HL-60 (cell line): ENCODE measurements around the gene NRF1.

Experiments used
- GABPA ChIP-seq: IDR thresholded peaks from 2 replicates; pipeline ENCODE4 v1.6.1; 2012; ENCODE audit warnings: low read depth
- POLR2AphosphoS5 ChIP-seq: IDR thresholded peaks from 2 replicates; pipeline ENCODE4 v1.6.1; 2012; ENCODE audit warnings: low read depth
- REST ChIP-seq: IDR thresholded peaks from 2 replicates; pipeline ENCODE4 v1.6.1; 2012; ENCODE audit warnings: low read depth; ENCODE audit not compliant: insufficient replicate concordance
- SPI1 ChIP-seq: IDR thresholded peaks from 2 replicates; pipeline ENCODE4 v1.6.1; 2012; ENCODE audit warnings: low read depth, mild to moderate bottlenecking, borderline replicate concordance
- TF ChIP-seq, protein P1 (sequence below): IDR thresholded peaks from one replicate; pipeline ENCODE4 v1.5.1; 2011; ENCODE audit warnings: low read length, control low read depth, inconsistent platforms; ENCODE audit not compliant: insufficient read depth

DNA sequence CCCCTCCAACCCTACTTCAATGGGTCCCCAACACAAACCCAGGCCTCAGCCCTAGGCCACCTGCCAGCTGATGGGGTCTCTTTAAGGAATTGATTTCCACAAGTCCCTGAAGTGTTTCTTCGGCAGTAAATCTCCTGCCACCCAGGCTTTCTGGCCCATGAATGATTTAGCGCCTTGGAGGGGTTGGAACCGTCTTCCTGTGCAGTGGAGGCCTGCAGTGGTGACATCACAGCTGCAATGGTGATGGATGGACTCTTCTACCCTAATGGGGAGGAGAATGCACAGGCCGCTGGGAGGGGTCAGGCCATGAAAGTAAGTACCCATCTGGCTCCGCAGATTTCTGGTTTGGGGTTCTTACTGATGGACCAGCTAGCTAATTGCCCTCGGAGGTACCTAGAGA is 177.5 kb downstream of the NRF1 start:
- TF ChIP-seq, protein P1, sequence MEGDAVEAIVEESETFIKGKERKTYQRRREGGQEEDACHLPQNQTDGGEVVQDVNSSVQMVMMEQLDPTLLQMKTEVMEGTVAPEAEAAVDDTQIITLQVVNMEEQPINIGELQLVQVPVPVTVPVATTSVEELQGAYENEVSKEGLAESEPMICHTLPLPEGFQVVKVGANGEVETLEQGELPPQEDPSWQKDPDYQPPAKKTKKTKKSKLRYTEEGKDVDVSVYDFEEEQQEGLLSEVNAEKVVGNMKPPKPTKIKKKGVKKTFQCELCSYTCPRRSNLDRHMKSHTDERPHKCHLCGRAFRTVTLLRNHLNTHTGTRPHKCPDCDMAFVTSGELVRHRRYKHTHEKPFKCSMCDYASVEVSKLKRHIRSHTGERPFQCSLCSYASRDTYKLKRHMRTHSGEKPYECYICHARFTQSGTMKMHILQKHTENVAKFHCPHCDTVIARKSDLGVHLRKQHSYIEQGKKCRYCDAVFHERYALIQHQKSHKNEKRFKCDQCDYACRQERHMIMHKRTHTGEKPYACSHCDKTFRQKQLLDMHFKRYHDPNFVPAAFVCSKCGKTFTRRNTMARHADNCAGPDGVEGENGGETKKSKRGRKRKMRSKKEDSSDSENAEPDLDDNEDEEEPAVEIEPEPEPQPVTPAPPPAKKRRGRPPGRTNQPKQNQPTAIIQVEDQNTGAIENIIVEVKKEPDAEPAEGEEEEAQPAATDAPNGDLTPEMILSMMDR = no peak
- TF ChIP-seq POLR2AphosphoS5 = no peak
- no peak for TF ChIP-seq REST
- no peak for TF ChIP-seq SPI1
- TF ChIP-seq GABPA = no peak
